ENCODE results near the gene MLEC. TPM values are rescaled to one million over a fixed set of nuclear protein-coding genes. Genes with fewer than 3 reads are reported as not detected.

Gene MLEC
- total RNA-seq, 1 donor from 2014 or later: 144 TPM

- no peaks in the 10 kb centered on the region for H3K4me1 Mint-ChIP-seq (ENCODE audit: low read depth)
- H3K36me3 Mint-ChIP-seq (ENCODE audit: low read depth): peaks cover 21% of the 10 kb centered on the region
- no peak overlapping the region for H3K27ac Mint-ChIP-seq (ENCODE audit: unreplicated experiment)
- no peak overlapping the region for H3K4me3 Mint-ChIP-seq (ENCODE audit: unreplicated experiment)
- TF ChIP-seq CTCF (IDR thresholded peaks at IDR 0.05): no peak
- DNase-seq (ENCODE audit: low spot score): no peak
- H3K27me3 Mint-ChIP-seq (ENCODE audit: low read depth): no peaks in the 10 kb centered on the region
- no peaks in the 10 kb centered on the region for H3K9me3 Mint-ChIP-seq (ENCODE audit: low read depth)
Measured at GRCh38 chr12:120702637-120703036, 15.7 kb downstream of the MLEC start.

- H3K9me3 Mint-ChIP-seq (ENCODE audit: low read depth): no peaks in the 10 kb centered on the region
- no peak overlapping the region for H3K4me3 Mint-ChIP-seq (ENCODE audit: unreplicated experiment)
- DNase-seq (ENCODE audit: low spot score): no peak
- H3K4me1 Mint-ChIP-seq (ENCODE audit: low read depth): no peaks in the 10 kb centered on the region
- H3K36me3 Mint-ChIP-seq (ENCODE audit: low read depth): peaks cover 21% of the 10 kb centered on the region
- H3K27me3 Mint-ChIP-seq (ENCODE audit: low read depth): no peaks in the 10 kb centered on the region
- no peak for TF ChIP-seq CTCF (IDR thresholded peaks at IDR 0.05)
- H3K27ac Mint-ChIP-seq (ENCODE audit: unreplicated experiment): no peak overlapping the region
Measured at GRCh38 chr12:120703311-120703942, 16.5 kb downstream of the MLEC start.

GRCh38 chr12:120705618-120706017 is 18.7 kb downstream of the MLEC start:
- Mint-ChIP-seq H3K4me1 (ENCODE audit: low read depth) (peaks cover 6% of the 10 kb centered on the region), H3K36me3 (ENCODE audit: low read depth) (peaks cover 9% of the 10 kb centered on the region), H3K9me3 (ENCODE audit: low read depth) (no peaks in the 10 kb centered on the region), H3K4me3 (ENCODE audit: unreplicated experiment) (no peak overlapping the region), H3K27ac (ENCODE audit: unreplicated experiment) (peak overlapping the region; percentile 49), H3K27me3 (ENCODE audit: low read depth) (no peaks in the 10 kb centered on the region)
- DNase-seq (ENCODE audit: low spot score): no peak
- TF ChIP-seq CTCF (IDR thresholded peaks at IDR 0.05): no peak

GRCh38 chr12:120706029-120706428 is 19.1 kb downstream of the MLEC start:
- Mint-ChIP-seq H3K4me3 (ENCODE audit: unreplicated experiment) (no peak overlapping the region), H3K9me3 (ENCODE audit: low read depth) (no peaks in the 10 kb centered on the region), H3K36me3 (ENCODE audit: low read depth) (peaks cover 5% of the 10 kb centered on the region), H3K4me1 (ENCODE audit: low read depth) (peaks cover 7% of the 10 kb centered on the region), H3K27me3 (ENCODE audit: low read depth) (no peaks in the 10 kb centered on the region), H3K27ac (ENCODE audit: unreplicated experiment) (no peak overlapping the region)
- no peak for TF ChIP-seq CTCF (IDR thresholded peaks at IDR 0.05)
- DNase-seq (ENCODE audit: low spot score): no peak

- TF ChIP-seq CTCF (IDR thresholded peaks at IDR 0.05): no peak
- Mint-ChIP-seq H3K27ac (ENCODE audit: unreplicated experiment) (no peak overlapping the region), H3K4me3 (ENCODE audit: unreplicated experiment) (no peak overlapping the region)
Measured at GRCh38 chr12:120708651-120709050, 21.7 kb downstream of the MLEC start.

More at GRCh38 chr12:120708651-120709050, 21.7 kb downstream of the MLEC start:
- Mint-ChIP-seq H3K36me3 (ENCODE audit: low read depth) (peaks cover under 1% of the 10 kb centered on the region), H3K27me3 (ENCODE audit: low read depth) (no peaks in the 10 kb centered on the region), H3K4me1 (ENCODE audit: low read depth) (peaks cover 21% of the 10 kb centered on the region), H3K9me3 (ENCODE audit: low read depth) (no peaks in the 10 kb centered on the region)
- no peak for DNase-seq (ENCODE audit: low spot score)

All from chondrocyte (in vitro differentiated cells).